ENCODE results near the gene KIF5C. TPM values are rescaled to one million over a fixed set of nuclear protein-coding genes. Genes with fewer than 3 reads are reported as not detected.
"Not testable (repeated sequence)": the region's sequence is repeated elsewhere in the genome, so short reads cannot be mapped to it uniquely, and the experiment has no call there.

KIF5C gene
- total RNA-seq, 1 donor from 2014 or later: 0.49 TPM

GRCh38 chr2:148848146-148848545, 26.9 kb upstream of the KIF5C start:
- Histone ChIP-seq H3K9me3 (no peaks in the 10 kb centered on the region), H3K4me3 (no peak overlapping the region), H3K27me3 (no peaks in the 10 kb centered on the region), H3K27ac (no peak overlapping the region), H3K36me3 (no peaks in the 10 kb centered on the region), H3K4me1 (no peaks in the 10 kb centered on the region)
- DNase-seq (no peak), ATAC-seq (no peak)
- intact Hi-C loops (cut with DNase I): no loop called here
- no peak for TF ChIP-seq CTCF (IDR thresholded peaks at IDR 0.05)

GRCh38 chr2:148853458-148853857, 21.6 kb upstream of the KIF5C start:
- H3K27me3 ChIP-seq: peaks cover 7% of the 10 kb centered on the region
- H3K27ac ChIP-seq: no peak overlapping the region
- no peak for ATAC-seq
- H3K4me3 ChIP-seq: no peak overlapping the region
- H3K36me3 ChIP-seq: no peaks in the 10 kb centered on the region
- H3K4me1 ChIP-seq: no peaks in the 10 kb centered on the region
- no peaks in the 10 kb centered on the region for H3K9me3 ChIP-seq
- no peak for TF ChIP-seq CTCF (IDR thresholded peaks at IDR 0.05)
- DNase-seq: no peak
- intact Hi-C loops (cut with DNase I): no loop called here

- TF ChIP-seq CTCF (IDR thresholded peaks at IDR 0.05): no peak
- Histone ChIP-seq H3K4me1 (no peaks in the 10 kb centered on the region), H3K4me3 (no peak overlapping the region), H3K27me3 (peaks cover 7% of the 10 kb centered on the region), H3K9me3 (no peaks in the 10 kb centered on the region), H3K36me3 (no peaks in the 10 kb centered on the region), H3K27ac (no peak overlapping the region)
- intact Hi-C loops (cut with DNase I): no loop called here
- ATAC-seq (peak; percentile 54), DNase-seq (no peak)
Observed at GRCh38 chr2:148860037-148860436, 15.0 kb upstream of the KIF5C start.

- H3K9me3 ChIP-seq: no peaks in the 10 kb centered on the region
- intact Hi-C loops (cut with DNase I): no loop called here
- ATAC-seq (no peak), DNase-seq (no peak)
- H3K4me1 ChIP-seq: no peaks in the 10 kb centered on the region
- no peak for TF ChIP-seq CTCF (IDR thresholded peaks at IDR 0.05)
- no peak overlapping the region for H3K4me3 ChIP-seq
- H3K27me3 ChIP-seq: no peaks in the 10 kb centered on the region
- H3K27ac ChIP-seq: no peak overlapping the region
- H3K36me3 ChIP-seq: no peaks in the 10 kb centered on the region
Observed at GRCh38 chr2:148861367-148861766, 13.7 kb upstream of the KIF5C start.

GRCh38 chr2:148862478-148862877, 12.5 kb upstream of the KIF5C start:
- H3K27me3 ChIP-seq; ATAC-seq; H3K4me1 ChIP-seq; DNase-seq; H3K27ac ChIP-seq; H3K36me3 ChIP-seq; intact Hi-C loops (cut with DNase I); H3K9me3 ChIP-seq; H3K4me3 ChIP-seq: not testable (repeated sequence)

GRCh38 chr2:148865512-148865911, 9.5 kb upstream of the KIF5C start:
- H3K27ac ChIP-seq: no peak overlapping the region
- H3K4me3 ChIP-seq: no peak overlapping the region
- TF ChIP-seq CTCF (IDR thresholded peaks at IDR 0.05): no peak
- no peak for DNase-seq
- ATAC-seq: no peak
- no peaks in the 10 kb centered on the region for H3K9me3 ChIP-seq
- H3K36me3 ChIP-seq: no peaks in the 10 kb centered on the region
- H3K4me1 ChIP-seq: no peaks in the 10 kb centered on the region
- H3K27me3 ChIP-seq: peaks cover 5% of the 10 kb centered on the region
- intact Hi-C loops (cut with DNase I): no loop called here
